Measurements from ENCODE around the gene PRIM2. TPM values are rescaled to one million over a fixed set of nuclear protein-coding genes. Genes with fewer than 3 reads are reported as not detected.
"Not testable (repeated sequence)": the region's sequence is repeated elsewhere in the genome, so short reads cannot be mapped to it uniquely, and the experiment has no call there.

PRIM2 gene
- total RNA-seq, 1 donor from 2014 or later: 21.0 TPM

DNA sequence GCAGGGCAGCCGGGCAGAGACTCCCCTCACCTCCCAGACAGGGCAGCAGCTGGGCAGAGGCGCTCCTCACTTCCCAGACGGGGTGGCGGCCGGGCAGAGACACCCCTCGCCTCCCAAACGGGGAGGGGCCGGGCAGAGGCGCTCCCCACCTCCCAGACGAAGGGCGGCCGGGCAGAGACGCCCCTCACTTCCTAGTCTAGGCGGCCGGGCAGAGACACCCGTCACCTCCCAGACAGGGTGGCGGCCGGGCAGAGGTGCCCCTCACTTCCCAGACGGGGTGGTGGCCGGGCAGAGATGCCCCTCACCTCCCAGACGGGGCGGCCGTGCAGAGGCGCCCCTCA is 6.6 kb upstream of the PRIM2 start:
- no peak overlapping the region for H3K4me3 ChIP-seq (ENCODE audit: low read depth, low read length)
- no peak for DNase-seq (ENCODE audit: low read depth)
- TF ChIP-seq, protein P1, sequence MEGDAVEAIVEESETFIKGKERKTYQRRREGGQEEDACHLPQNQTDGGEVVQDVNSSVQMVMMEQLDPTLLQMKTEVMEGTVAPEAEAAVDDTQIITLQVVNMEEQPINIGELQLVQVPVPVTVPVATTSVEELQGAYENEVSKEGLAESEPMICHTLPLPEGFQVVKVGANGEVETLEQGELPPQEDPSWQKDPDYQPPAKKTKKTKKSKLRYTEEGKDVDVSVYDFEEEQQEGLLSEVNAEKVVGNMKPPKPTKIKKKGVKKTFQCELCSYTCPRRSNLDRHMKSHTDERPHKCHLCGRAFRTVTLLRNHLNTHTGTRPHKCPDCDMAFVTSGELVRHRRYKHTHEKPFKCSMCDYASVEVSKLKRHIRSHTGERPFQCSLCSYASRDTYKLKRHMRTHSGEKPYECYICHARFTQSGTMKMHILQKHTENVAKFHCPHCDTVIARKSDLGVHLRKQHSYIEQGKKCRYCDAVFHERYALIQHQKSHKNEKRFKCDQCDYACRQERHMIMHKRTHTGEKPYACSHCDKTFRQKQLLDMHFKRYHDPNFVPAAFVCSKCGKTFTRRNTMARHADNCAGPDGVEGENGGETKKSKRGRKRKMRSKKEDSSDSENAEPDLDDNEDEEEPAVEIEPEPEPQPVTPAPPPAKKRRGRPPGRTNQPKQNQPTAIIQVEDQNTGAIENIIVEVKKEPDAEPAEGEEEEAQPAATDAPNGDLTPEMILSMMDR (conservative IDR thresholded peaks at IDR 0.05; ENCODE audit: low read depth, low read length): no peak

DNA sequence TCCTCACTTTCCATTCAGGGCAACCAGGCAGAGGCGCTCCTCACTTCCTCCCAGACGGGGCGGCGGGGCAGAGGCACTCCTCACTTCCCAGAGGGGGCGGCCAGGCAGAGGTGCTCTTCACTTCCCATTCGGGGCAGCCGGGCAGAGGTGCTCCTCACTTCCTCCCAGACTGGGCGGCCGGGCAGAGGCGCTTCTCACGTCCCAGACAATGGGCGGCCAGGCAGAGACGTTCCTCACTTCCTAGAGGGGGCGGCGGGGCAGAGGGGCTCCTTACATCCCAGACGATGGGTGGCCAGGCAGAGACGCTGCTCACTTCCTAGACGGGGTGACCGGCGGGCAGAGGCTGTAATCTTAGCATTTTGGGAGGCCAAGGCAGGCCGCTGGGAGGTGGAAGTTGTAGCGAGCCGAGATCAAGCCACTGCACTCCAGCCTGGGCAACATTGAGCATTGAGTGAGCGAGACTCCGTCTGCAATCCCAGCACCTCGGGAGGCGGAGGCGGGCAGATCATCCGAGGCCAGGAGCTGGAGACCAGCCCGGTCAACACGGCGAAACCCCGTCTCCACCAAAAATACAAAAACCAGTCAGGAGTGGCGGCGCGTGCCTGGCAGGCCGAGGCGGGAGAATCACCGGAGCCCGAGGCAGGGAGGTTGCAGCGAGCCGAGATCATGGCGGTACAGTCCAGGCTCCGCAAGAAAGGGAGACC is 6.0 kb upstream of the PRIM2 start:
- DNase-seq (ENCODE audit: low read depth): not testable (repeated sequence)

GRCh38 chr6:57312004-57312345 is 5.5 kb upstream of the PRIM2 start:
- no peak for DNase-seq (ENCODE audit: low read depth)
- no peak overlapping the region for H3K4me3 ChIP-seq (ENCODE audit: low read depth, low read length)
- TF ChIP-seq, protein P1 (conservative IDR thresholded peaks at IDR 0.05; ENCODE audit: low read depth, low read length): no peak

More for the DNA sequence above, 6.0 kb upstream of the PRIM2 start:
- not testable (repeated sequence) for H3K4me3 ChIP-seq (ENCODE audit: low read depth, low read length)

- TF ChIP-seq, protein P1 (conservative IDR thresholded peaks at IDR 0.05; ENCODE audit: low read depth, low read length): no peak
- DNase-seq (ENCODE audit: low read depth): no peak
- no peak overlapping the region for H3K4me3 ChIP-seq (ENCODE audit: low read depth, low read length)
Observed at GRCh38 chr6:57313009-57313408, 4.4 kb upstream of the PRIM2 start.

GRCh38 chr6:57313711-57314471 is 3.5 kb upstream of the PRIM2 start:
- TF ChIP-seq, protein P1 (conservative IDR thresholded peaks at IDR 0.05; ENCODE audit: low read depth, low read length): no peak
- peak overlapping the region; percentile 3 for H3K4me3 ChIP-seq (ENCODE audit: low read depth, low read length)
- peak; percentile 94 for DNase-seq (ENCODE audit: low read depth)

DNA sequence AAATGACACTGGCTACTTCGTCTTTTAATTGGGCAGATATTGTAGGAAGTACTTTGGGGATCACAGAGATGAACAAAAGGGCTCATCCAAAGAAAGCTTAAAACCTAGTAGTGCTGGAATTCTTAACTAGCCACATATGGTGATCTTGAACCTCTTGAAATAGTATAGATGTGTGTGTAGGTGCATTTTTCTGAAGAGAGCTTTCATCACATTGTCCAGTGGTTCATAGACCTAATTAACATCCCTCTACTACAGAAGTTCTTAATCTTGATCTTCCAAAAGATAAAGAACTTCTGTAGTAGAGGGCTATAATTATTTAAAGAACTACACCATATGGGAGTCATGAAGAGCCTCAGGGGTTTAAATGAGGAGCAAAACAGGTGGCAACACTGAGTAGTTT is 2.3 kb upstream of the PRIM2 start:
- TF ChIP-seq, protein P1 (conservative IDR thresholded peaks at IDR 0.05; ENCODE audit: low read depth, low read length): no peak
- no peak for DNase-seq (ENCODE audit: low read depth)
- no peak overlapping the region for H3K4me3 ChIP-seq (ENCODE audit: low read depth, low read length)

- TF ChIP-seq, protein P1 (conservative IDR thresholded peaks at IDR 0.05; ENCODE audit: low read depth, low read length): no peak
- H3K4me3 ChIP-seq (ENCODE audit: low read depth, low read length): no peak overlapping the region
- DNase-seq (ENCODE audit: low read depth): no peak
Observed at GRCh38 chr6:57315851-57316250, 1.6 kb upstream of the PRIM2 start.
